HG02571 (cell line): ENCODE data around the gene DEF6.

Experiments
- ATAC-seq: cut with Tn5 transposase; IDR thresholded peaks from one replicate; pipeline ENCODE4 v1.9.1; 2021; ENCODE audit warnings: mild to moderate bottlenecking, moderate library complexity; ENCODE audit not compliant: unreplicated experiment

The DEF6 gene

GRCh38 chr6:35370124-35370741 lies 72.6 kb downstream of the DEF6 start:
- ATAC-seq: peak; percentile 51

DNA sequence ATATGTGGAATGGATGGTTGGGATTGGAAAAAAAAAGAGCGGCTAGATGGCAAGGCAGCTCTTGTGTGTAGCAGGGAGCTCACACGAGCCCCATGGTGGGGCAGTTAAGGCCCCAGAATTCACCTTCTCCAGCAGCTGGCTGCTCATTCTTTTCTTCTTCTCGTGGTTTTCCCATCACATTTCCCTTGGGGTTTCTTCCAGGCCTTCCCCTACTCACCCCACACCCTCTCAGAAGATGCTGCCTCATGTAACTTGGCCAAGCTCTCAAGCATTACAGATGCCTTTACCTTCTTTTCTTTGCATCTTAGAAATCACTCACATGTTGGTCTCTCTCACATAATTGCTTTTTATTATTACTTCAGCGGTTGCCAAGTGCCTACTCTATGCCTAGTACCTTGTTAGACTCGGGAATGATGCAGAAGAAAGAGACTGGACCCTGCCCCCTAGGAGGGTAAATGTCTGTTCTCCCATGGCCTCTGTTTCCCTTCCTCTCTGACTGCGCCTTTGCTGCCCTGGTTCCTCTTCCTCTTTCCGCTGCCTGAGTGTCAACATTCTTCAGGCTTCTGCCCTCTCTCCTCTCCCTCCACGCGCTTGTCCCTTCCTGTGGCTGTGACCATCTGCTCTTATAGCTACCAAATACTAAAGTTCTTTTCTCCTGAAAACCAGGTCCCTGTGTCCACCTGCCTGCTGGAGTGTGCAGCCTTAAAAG lies 73.3 kb downstream of the DEF6 start:
- no peak for ATAC-seq
